B cell (primary cell): Measurements from ENCODE around the gene MYO18A.

Source experiments
- CTCF ChIP-seq: fragments of 200-600 bp; IDR thresholded peaks from one replicate; pipeline ENCODE4 v1.8.0; 2022; ENCODE audit warnings: antibody characterized with exemption, mild to moderate bottlenecking
- EZH2 ChIP-seq: IDR thresholded peaks from 2 replicates; pipeline ENCODE4 v1.6.1; 2012; ENCODE audit warnings: borderline replicate concordance, low read depth, mild to moderate bottlenecking, moderate library complexity, low read length; ENCODE audit not compliant: insufficient read depth, poor library complexity, severe bottlenecking

- TF ChIP-seq CTCF (no peak), EZH2 (no peak)
Measured at GRCh38 chr17:29136998-29137730, 43.0 kb downstream of the MYO18A start.
